Measurements from ENCODE around the gene MPHOSPH8.
"Not testable (repeated sequence)": the region's sequence is repeated elsewhere in the genome, so short reads cannot be mapped to it uniquely, and the experiment has no call there.

MPHOSPH8 gene

DNA sequence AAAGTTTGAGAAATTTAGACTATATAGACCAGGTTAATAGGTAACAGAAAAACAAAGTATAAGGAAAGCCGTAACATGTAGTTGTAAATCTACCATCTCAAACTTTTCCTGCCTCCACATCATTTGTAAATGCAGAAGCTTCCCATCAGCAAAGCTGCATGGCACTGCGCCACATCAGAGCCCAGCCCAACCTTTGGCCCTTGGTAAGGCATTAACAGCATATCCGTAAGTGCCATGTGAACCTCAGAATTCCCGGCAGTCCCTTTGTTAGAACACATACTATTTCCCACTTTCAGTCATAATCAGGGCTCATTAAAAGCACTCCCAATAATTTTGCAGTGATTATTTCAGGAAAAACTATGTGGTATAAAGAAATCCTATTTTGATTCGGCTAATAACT is 51.6 kb downstream of the MPHOSPH8 start:
- FAIRE-seq, result no peak

DNA sequence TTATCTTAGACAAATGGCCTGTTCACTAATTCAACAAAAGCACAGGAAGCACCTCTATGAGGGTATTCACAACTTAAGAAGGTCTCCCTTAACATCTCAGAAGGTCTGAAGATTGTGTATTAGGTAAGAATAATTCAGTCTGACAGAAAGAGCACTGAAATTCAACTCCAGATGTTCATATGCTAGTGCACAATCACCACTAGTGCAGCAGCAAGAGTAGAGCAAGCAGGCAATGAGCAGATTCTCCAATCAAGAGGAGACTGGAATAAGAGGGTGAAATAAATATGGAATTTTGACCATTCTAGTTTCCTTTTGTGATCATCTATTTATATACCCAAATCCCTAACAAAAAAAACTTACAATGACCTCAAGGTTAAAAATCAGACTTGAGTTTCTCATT is 52.0 kb downstream of the MPHOSPH8 start:
- no peak for FAIRE-seq

DNA sequence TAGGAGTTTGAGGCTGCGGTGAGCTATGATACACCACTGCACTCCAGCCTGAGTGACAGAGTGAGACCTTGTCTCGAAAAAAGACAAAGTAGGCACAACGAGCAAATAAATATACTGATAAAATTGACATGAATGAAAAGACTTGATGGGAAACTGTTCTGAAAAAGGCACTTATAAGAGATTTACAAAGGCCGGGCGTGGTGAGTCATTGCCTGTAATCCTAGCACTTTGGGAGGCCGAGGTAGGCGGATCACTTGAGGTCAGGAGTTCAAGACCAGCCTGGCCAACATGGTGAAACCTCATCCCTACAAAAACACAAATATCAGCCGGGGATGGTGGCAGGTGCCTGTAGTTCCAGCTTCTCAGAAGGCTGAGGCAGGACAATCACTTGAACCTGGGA is 58.0 kb downstream of the MPHOSPH8 start:
- FAIRE-seq, result not testable (repeated sequence)

DNA sequence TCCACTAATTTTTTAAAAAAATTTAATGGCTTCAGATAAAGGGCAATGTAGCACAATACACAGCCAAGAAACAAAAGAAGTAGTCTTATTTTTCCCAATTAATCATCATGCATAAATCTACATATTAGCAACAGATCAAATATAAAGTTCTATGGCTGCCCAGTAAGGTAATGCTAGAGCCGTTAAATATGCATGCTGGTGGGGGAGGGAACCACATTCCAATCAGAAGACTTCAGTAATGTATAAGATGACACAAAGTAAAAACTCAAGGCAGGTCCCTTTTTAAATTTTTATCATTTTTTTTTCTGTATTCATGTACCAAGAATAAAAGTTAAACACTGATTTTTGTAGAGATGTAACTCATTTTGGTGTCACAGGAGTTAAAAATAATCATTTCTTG is 62.0 kb downstream of the MPHOSPH8 start:
- FAIRE-seq, result no peak

DNA sequence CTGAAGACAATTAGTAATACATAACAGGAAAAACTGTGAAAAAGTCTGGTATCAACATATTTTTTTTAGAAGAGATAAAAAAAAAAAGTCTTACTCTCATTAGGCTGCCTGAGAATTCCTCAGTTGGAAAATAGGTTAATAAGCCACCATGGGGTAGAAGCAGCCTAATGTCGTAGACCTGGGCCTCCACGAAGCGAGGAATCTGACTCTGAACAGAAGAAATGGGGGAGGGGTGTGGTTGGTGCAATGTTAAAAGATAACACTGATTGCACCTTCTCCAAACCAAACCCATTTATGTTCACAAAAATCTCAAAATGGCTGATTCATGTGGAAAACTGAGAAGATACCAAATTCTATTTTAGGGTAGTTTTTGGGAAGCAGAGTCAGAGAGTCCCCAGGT is 62.4 kb downstream of the MPHOSPH8 start:
- FAIRE-seq, result no peak

DNA sequence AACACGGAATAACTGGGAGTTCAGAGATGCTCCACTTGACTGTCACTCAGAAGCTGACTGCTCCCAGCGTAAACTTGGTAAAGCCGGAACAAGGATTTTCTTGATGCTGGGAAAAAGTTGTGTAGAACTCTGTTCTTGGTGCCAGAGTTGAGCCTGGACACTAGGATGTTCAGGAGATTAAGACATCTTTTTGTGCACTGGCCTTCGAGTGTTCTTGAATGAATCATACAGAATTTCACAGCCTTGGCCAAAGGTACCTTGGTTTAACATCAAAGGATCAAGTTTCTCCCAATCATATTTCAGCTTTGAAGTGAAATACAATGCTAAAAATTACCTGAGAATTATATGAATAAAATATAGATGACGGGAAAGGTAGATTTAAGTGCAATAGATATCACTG is 67.5 kb downstream of the MPHOSPH8 start:
- FAIRE-seq, result not testable (repeated sequence)

DNA sequence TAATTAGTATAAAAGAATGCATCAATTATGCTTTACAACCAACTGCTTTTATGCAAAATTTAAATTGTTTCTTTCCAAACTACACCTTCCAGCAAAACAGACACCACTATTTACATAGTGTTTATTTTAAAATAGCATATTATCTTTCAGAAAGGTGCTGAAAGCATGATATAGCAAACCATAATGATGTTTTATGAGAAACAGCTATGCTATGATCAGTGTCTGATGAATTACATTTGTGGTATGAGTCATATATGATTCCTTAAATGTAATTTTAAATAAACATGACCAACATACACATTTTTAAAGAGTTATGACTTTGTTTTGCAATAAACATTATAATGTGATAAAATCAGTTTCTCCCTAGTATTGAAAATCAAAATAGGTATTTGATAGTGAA is 68.2 kb downstream of the MPHOSPH8 start:
- FAIRE-seq, result peak; percentile 15

DNA sequence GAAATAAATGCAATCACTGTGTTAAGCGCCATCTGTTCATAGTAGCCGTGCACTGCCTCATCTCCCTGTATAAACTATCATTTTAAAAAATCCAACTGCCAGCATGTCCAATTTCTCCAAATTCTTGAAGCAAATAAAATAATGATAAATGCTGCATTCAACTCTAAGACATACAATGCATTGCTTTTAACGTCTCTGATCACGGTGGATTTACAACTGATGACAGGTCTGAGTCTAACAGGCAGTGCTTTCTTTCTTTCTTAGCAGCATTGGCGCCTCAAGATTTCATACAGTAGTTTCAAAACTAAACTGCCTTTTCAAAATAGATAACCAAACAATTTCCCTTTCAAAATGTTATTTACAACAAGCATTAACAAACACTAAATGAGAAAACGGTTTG is 70.8 kb downstream of the MPHOSPH8 start:
- not testable (repeated sequence) for FAIRE-seq

DNA sequence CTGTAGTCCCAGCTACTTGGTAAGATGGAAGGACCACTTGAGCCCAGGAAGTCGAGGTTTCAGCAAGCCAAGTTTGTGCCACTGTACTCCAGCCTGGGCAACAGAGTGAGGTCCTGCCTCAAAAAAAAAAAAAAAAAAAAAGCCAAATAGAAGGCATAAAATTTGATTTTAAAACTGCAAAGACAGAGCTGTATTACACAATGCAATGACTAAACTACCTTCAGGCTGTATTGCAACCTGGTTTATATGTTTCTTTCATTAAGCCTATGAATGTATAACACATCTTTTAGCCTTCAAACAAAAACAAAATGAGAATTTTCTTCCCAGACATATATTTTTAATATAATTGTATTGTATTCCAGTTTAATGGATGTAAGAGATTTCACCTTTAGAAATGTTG is 75.6 kb downstream of the MPHOSPH8 start:
- not testable (repeated sequence) for FAIRE-seq

DNA sequence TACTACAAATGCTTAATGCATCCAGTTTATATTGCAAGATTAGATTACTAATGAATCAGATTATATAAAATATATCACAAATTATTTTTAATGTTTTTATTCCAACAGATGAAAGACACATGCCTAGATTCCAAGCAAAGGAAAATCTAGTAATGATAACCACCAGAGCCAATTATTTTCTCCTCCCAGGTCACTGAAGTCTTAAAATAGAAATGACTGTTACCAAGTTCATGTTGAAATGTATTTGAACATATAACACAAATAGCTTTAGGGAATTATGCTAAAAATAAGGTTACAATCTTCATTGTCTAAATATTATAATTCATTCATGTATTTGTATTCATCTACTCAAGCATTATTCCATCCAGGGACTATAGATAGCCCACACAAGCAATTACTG is 76.3 kb downstream of the MPHOSPH8 start:
- not testable (repeated sequence) for FAIRE-seq

DNA sequence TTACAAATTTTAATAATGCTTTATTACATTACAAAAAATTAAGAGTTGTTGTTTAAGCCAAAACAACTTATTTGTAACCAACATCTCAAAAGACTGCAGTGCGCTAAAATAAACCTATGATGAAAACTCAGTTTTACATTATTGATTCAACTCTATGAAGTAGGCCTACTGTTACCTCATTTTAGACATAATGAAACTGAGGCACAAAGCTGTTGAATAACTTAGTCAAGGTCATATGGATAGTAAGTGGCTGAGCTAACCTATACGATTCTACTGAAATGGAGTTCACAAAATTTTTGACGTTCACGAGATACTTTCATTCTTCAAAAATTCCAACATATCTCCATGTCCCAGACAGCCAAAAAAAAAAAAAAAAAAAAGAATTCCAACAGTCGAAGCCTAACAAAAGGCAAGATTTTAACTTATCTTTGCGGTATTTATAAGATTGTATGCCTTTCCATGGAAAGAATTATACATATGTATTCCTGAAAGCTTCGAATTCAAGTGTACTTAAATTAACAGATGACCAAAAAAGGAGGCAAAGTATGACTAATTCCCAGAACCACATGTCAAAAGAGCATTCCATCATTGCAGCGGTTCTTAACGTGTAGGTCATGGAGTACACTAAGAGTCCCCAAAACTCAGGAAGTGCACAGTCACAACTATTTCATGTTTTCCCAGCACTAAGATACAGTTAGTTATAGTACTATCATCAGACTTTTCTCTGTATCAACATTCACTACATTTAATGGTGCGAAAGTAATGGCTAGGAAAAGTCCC is 79.9 kb downstream of the MPHOSPH8 start:
- no peak for FAIRE-seq

DNA sequence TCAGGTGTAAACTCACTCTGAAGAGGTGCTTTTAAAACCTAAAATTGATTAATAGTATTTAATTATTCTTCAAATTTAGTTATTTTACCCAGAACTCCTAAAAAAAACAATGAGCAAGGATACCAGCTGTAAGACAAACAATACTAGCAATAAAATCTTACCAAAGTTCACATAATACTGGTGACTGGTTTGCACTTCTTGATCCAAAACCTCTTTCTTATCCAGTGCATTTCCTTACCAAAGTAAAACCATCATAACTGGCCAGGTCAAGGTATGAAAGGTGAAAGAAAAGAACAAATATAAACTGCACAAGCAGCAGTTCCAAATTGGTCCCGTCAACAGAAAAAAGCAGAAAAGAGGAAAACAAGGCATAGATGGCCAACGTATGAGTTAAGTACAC is 86.6 kb downstream of the MPHOSPH8 start:
- no peak for FAIRE-seq

Measured in TTC549 (cell line).